SKM-1 (cell line): ENCODE data around the gene SIAH2.
"Not testable (repeated sequence)": the region's sequence is repeated elsewhere in the genome, so short reads cannot be mapped to it uniquely, and the experiment has no call there.

Experiments used
- DNase-seq: peaks from one replicate; lab custom pipeline; 2025; ENCODE audit not compliant: unreplicated experiment; lab: John Stamatoyannopoulos, UW

SIAH2 gene

DNA sequence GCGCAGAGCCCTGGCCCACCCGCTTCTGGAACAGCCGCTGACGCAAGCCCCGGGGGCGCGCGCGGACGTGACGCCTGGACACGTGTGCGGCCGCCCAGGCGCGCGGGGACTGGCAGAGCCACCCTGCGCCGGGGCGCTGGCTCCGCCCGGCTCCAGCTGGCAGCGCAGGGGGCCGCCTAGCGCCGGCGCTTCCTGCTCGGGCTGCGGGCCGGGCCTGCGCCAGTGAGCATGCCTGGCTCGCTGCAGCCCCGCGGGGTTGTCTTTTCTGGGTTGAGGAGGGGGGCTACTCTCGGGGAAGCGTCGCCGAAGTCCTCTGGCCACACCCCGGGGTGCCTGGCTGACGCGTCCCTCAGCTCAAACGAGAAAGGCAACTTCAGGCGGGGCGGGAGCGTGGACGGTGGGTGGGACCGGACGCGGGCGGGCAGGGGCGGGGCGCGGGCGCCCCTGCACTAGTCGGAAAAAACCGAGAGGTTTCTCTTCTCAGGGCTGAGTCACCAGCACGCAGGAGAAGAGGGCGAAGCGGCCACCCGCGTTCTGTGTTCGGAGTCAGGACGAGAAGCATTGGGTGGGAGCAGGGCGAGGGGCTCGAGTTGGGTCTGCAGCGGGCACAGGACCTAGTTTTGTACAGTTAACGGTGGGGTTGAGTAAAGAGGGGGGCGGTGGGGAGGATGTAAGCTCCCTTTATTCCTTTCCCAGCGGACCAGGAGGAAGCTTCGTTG is at the start of gene SIAH2:
TSS of gene SIAH2 (minus strand) at position 48 of the 719 bp plus-strand sequence. CDS start 320 bp downstream, outside the sequence.
- DNase-seq, result peak; percentile 90

- no peak for DNase-seq
Measured at GRCh38 chr3:150811984-150812383, 49.0 kb upstream of the SIAH2 start.

DNA sequence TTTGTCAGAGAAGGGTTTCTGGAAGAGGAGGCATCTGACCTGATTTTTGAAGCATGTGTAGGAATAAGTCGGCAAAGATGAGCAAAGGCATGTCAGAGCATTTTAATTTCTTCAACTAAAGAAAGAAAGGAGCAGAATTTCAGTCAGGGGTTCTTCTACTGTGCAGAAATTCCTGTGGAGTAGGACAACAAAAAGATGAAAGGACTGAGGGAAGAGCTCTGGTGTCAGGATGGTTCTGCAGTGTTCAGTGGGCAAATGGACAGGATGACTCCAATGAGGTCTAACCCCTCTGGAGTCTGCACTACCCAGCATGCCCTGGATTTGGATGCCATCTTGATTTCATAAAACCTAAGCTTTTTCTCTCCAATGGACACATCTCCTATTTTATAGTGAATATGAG is 47.7 kb upstream of the SIAH2 start:
- DNase-seq, result no peak

GRCh38 chr3:150806185-150806835 is 43.3 kb upstream of the SIAH2 start:
- no peak for DNase-seq

DNA sequence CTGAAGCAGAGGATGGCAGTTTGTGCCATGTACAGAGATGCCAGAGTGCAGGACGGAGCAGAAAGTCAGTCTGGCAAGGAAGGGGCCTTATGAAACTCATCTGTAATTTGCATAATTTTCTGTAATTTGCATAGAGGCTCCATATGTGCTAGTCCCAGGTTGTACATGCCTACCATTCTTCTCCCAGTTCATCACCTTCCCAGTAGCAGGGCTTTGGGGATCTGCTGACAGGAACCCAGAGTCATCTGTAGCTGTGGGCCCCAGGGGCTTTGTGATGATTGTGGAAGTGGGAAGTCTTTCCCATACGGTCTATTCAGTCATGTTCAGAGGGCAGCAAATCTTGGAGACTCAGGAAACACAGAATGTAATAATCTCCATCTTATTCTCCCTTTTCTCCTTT is 42.4 kb upstream of the SIAH2 start:
- DNase-seq, result no peak

DNA sequence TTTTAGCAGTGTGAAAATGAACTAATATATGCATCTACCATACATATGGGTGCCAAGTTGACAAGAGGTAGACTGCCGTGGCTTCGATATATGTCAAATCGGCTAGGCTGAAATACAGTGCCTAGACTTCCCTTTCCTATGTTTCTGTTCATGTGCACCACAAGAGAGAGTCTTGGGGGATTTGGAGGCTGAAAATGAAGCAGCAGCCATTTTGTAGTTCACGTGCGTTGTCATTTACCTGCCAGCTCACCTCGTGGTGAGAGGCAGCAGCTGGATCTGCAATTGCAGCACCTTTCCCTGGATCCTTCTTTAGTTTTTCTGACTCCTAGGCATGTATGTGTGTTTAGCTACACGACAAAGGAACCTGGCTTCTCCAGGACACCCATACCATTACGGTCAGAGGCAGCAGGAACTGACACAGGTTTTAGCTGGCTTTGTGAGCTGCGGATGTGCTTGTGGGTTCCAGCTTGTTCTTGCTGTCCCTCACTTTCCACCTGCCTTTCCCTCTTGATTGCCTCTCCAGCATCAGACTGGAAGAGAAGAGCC is 40.5 kb upstream of the SIAH2 start:
- no peak for DNase-seq

GRCh38 chr3:150800722-150801121 is 37.8 kb upstream of the SIAH2 start:
- DNase-seq, result no peak

GRCh38 chr3:150798122-150798618 is 35.2 kb upstream of the SIAH2 start:
- no peak for DNase-seq

- no peak for DNase-seq
Measured at GRCh38 chr3:150797155-150797554, 34.2 kb upstream of the SIAH2 start.

GRCh38 chr3:150796527-150796926 is 33.6 kb upstream of the SIAH2 start:
- not testable (repeated sequence) for DNase-seq

- no peak for DNase-seq
Measured at GRCh38 chr3:150793641-150794040, 30.7 kb upstream of the SIAH2 start.

- DNase-seq, result no peak
Measured at GRCh38 chr3:150790629-150791028, 27.7 kb upstream of the SIAH2 start.

DNA sequence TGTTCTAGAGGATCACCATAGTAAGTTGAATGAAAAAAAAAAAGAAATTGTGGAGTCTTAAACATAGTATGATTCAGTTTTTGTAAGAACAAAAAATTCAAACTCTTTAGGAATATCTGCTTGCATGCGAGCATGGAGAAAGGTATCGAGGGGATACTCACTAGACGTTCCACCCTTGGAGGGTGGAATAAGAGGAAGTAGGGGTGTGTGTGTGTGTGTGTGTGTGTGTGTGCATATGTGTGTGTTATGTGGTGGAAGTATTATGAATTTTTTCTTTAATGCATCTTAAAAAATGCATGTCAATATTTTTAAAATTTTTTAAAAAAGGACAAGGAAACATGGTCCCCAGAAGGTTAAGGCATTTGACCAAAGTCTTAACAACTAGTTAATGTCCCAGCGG is 26.5 kb upstream of the SIAH2 start:
- no peak for DNase-seq

GRCh38 chr3:150787741-150788370 is 24.9 kb upstream of the SIAH2 start:
- peak; percentile 20 for DNase-seq

DNA sequence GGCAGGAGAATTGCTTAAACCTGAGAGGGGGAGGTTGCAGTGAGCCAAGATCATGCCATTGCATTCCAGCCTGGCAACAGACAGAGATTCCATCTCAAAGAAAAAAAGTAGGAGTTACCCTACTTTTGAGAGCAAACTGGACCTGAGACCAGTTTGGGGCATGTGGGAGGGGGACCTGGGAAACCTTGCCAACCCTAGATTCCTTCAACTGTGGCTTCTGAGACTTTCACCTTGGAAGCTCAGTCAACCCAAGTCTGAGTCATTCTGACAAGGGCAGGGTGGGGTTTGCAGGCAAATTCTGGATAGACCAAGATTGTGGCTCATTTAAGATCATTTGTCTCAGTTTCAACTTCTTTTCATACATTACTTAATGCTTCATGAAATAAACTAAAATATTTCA is 23.8 kb upstream of the SIAH2 start:
- no peak for DNase-seq

DNA sequence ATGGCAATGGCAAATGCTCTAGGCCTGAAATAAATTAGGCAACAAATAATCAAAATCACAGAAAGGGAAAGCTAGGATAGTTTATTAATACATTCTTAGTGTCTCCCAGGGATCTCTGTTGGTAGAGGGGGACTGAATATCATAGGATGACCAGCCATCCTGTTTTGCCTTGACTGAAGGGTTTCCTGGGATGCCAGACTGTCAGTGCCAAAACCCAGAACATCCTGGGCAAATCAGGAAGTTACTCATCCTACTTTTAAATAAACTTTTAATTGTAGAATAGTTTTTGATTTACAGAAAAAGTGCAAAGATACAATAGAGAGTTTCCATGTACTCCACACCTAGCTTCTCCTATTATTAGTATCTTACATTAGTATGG is 21.8 kb upstream of the SIAH2 start:
- no peak for DNase-seq

DNA sequence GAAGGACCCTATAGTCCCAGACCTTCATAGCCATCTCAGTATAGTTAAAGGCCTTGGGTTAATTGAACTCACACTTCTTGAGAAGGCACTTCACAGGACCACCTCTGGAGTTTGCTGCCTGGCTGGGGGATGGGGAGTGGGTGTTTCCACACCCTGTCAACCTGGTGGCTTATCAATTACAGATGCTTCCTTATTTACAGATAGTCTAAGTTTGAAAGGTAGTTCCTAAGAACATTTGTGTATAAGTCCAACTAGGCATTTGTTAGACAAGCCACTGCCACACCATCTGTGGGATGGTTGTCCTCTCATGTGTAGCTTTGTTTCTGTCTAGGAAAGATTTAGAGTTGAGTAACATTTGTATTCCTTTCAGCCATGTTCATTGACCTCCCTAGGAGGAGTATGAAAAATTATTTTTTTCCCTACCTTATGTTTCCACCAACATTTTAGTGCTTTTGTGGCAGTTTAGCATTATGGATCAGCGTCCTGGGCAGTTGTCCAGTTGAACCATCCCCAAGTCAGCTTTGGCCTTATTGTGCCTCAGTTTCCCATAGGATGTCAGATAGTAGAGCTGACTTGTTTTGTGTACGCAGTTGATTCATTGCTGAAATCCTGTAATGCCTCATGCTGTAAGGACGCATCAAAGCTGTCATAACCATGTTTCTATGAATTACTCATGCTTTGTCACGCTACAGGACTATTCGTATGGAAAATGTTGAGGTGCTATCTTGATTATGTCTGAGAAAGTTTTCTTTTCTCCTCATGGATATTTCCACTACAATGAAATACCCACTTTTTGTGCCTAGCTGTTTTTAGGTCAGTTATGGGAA is 21.2 kb upstream of the SIAH2 start:
- DNase-seq, result no peak

GRCh38 chr3:150783316-150783715 is 20.3 kb upstream of the SIAH2 start:
- DNase-seq, result no peak

DNA sequence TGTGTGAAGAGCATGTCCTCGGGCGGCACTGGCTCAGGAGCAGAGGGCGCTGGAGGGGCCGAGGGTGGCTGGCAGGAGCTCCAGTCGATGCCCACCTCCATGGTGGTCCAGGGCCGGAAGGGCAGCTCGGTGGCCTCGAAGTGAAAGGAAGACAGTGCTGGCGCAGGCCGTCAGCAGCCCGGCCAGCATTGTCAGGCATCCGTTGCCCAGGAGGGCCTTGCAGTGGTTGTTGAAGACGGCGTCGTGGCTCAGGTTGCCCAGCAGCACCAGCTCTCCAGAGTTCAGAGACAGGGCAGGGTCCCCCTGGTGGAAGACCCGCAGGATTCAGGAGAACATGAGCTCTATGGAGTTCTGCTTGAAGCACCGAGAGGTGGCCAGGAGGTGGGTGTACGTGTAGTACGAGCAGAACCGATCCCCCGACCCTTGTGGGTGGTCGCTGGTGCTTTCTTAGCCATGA is 16.5 kb upstream of the SIAH2 start:
- DNase-seq, result no peak

- DNase-seq, result no peak
Measured at GRCh38 chr3:150778793-150779401, 15.9 kb upstream of the SIAH2 start.
